BJ (cell line): ENCODE data around the gene CCDC158. TPM values are rescaled to one million over a fixed set of nuclear protein-coding genes. Genes with fewer than 3 reads are reported as not detected.
"Not testable (repeated sequence)": the region's sequence is repeated elsewhere in the genome, so short reads cannot be mapped to it uniquely, and the experiment has no call there.

Experiments used
- CTCF ChIA-PET: fragments of 350-600 bp; formaldehyde crosslinking; extraction: SDS; loops from one replicate; lab custom pipeline; 2021; ENCODE audit warnings: antibody characterized with exemption, inconsistent platforms; lab: Yijun Ruan, JAX
- POLR2A ChIA-PET: fragments of 300-600 bp; sonication (Branson Sonifier 250); formaldehyde crosslinking; extraction: SDS; loops from one replicate; lab custom pipeline; 2021; ENCODE audit warnings: antibody characterized with exemption; lab: Charles Lee
- DNase-seq: peaks from one replicate; pipeline ENCODE4 v3.0.0-alpha.2; 2011; ENCODE audit warnings: low read depth
- H3K27me3 ChIP-seq: 2 replicates; pipeline ENCODE4 v1.6.0; 2011; ENCODE audit warnings: low read length; ENCODE audit not compliant: control insufficient read depth, insufficient read depth
- H3K36me3 ChIP-seq: 2 replicates; pipeline ENCODE4 v1.5.1; 2011; ENCODE audit warnings: low read length; ENCODE audit not compliant: control insufficient read depth, insufficient read depth
- H3K4me3 ChIP-seq: 2 replicates; pipeline ENCODE4 v1.5.1; 2011; ENCODE audit warnings: low read depth, mild to moderate bottlenecking, control low read depth, low read length
- CTCF ChIP-seq: IDR thresholded peaks from 2 replicates; pipeline ENCODE4 v1.5.1; 2011; ENCODE audit warnings: low read depth, mild to moderate bottlenecking, control low read depth, inconsistent platforms, low read length, moderate library complexity; ENCODE audit not compliant: insufficient read depth
- polyA plus RNA-seq: library from polyadenylated mRNA; depleted of rRNA; stranded (reverse); fragments of >200 nt; gene quantifications from 2 replicates; pipeline ENCODE4 v1.2.3, GENCODE V29; 2011

CCDC158 gene
- polyA plus RNA-seq, 1 experiment = 0.11 TPM

DNA sequence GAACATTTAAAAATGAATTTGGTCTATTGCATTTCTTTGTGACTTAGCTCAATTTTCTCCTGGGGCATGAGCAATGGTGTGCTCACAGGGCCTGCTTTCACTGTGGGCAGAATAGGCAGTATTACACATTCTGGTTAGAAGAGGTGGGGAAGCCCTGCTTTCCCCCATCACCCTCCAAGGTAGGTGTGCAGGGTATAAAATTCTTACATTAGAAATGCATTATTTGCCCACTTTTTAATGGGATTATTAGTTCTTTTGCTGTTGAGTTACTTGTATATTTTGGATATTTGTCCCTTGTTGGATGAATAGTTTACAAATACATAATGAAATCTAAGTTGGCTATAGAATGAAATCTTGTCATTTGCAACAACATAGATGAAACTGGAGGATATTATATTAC, 122.7 kb downstream of the CCDC158 start:
- ChIA-PET POLR2A (no interaction called here), CTCF (interaction anchor here (0.9 kb wide), 1 partner anchor 8 kb away, joined by 3 read pairs; no protein-coding TSS in a partner anchor)
- DNase-seq = no peak
- Histone ChIP-seq H3K27me3 (no peaks in the 10 kb centered on the region), H3K4me3 (no peak overlapping the region), H3K36me3 (no peaks in the 10 kb centered on the region)
- TF ChIP-seq CTCF = no peak

DNA sequence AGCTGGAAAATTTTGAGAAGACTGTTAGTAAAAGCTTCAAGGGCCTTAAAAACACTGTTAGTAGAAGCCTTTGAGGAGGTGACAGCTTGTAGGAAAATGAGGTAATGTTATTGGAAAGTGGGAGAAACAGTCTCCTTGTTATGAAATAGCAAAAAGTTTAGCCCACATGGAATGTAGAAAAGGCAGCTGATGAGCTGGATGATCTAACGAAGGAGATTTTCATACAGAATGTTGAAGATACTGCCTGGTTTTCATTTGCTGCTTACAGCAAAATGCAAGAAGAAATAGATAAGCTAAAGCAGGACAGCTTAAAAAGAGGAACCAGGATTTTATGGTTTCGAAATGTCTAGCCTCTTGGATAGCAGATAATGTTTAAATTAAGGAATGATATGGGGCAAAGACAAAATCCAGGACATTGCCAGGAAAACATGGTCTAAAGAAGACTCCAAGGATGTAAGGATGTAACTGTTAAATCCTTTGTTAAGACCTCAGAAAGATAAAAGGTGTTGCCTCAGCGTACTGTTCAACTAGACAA, 124.6 kb downstream of the CCDC158 start:
- H3K27me3 ChIP-seq = peaks cover 2% of the 10 kb centered on the region; the same call in 1 of the 2 replicates
- no peaks in the 10 kb centered on the region for H3K36me3 ChIP-seq
- no peak overlapping the region for H3K4me3 ChIP-seq
- TF ChIP-seq CTCF = no peak
- no peak for DNase-seq
- ChIA-PET POLR2A (no interaction called here), CTCF (interaction anchor here (0.7 to 1.5 kb wide), 2 partner anchors 10 to 117 kb away, joined by 3 read pairs; partner anchors contain the start of gene STBD1)

DNA sequence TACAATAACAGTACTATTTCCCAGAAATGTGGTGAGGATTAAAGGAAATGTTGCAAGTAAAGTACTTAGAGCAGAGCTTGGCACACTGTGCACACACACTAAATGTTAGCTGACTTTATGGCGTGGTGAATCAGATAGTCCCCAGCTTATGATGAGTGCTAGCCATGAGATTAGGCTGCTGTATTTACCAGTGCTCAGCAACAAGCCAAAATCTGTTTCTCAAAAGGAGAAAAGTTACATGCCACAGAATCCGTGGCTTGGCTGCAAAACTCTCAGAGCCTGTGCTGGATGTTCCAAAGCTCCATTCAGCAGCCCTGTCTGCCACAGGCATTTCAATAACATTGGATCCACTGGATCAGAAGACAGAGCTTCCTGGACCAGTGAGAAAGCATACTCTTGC, 127.2 kb downstream of the CCDC158 start:
- POLR2A ChIA-PET = no interaction called here
- H3K36me3 ChIP-seq = no peaks in the 10 kb centered on the region
- peaks cover 6% of the 10 kb centered on the region; the same call in 1 of the 2 replicates for H3K27me3 ChIP-seq
- H3K4me3 ChIP-seq = no peak overlapping the region
- CTCF ChIA-PET = no interaction called here
- no peak for DNase-seq
- no peak for TF ChIP-seq CTCF

DNA sequence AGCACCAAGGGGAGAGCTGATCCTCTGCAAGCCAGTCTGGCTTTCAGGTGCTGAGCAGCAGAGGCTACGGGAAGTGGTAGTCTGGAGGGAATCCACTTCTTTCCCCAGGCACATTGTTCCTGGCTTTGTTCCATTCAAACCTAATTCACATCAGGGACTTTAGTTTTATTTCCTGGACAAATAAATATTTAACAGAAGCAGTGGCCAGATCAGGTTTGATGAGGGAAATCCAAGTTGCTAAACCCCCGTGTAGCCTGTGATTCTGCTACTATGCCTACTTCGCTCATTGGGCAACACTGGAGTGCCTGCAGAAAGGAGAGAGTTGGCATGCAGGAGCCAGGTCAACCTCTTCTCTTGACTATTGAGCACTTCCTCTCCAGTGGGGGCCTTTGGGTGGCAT, 128.2 kb downstream of the CCDC158 start:
- CTCF ChIA-PET = interaction anchor here (0.7 kb wide), 1 partner anchor 811 kb away, joined by 3 read pairs; no protein-coding TSS in a partner anchor
- H3K27me3 ChIP-seq = peaks cover 6% of the 10 kb centered on the region; the same call in 1 of the 2 replicates
- no peak for DNase-seq
- H3K4me3 ChIP-seq = no peak overlapping the region
- H3K36me3 ChIP-seq = no peaks in the 10 kb centered on the region
- no peak for TF ChIP-seq CTCF
- POLR2A ChIA-PET = no interaction called here

DNA sequence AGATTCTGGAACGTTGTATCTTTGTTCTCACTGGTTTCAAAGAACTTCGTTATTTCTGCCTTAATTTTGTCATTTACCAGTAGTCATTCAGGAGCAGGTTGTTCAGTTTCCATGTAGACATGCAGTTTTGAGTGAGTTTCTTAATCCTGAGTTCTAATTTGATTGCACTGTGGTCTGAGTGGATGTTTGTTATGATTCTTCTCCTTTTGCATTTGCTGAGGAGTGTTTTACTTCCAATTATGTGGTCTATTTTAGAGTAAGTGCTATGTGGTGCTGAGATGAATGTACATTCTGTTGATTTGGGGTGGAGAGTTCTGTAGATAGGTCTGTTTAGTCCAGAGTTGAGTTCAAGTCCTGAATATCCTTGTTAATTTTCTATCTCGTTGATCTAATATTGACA, 133.1 kb downstream of the CCDC158 start:
- H3K4me3 ChIP-seq, H3K36me3 ChIP-seq, DNase-seq, POLR2A ChIA-PET, H3K27me3 ChIP-seq: not testable (repeated sequence)
- CTCF ChIA-PET = interaction anchor here (1.5 kb wide), 1 partner anchor 9 kb away, joined by 3 read pairs; no protein-coding TSS in a partner anchor

- H3K36me3 ChIP-seq = no peaks in the 10 kb centered on the region
- POLR2A ChIA-PET = no interaction called here
- H3K4me3 ChIP-seq = no peak overlapping the region
- no peaks in the 10 kb centered on the region; the same call in 1 of the 2 replicates for H3K27me3 ChIP-seq
- CTCF ChIA-PET = no interaction called here
- no peak for DNase-seq
- TF ChIP-seq CTCF = no peak
Observed at GRCh38 chr4:76283900-76284299, 137.0 kb downstream of the CCDC158 start.
